Embryonic facial prominence (tissue), 1 donor: ENCODE data around the gene ADAM10.

Experiments used
- DNase-seq: peaks from one replicate; pipeline ENCODE4 v3.0.0-alpha.2; 2016; ENCODE audit errors: extremely low spot score

ADAM10 gene

GRCh38 chr15:58758141-58758540 is 8.6 kb upstream of the ADAM10 start:
- DNase-seq, result no peak

- DNase-seq, result no peak
These were observed 6.4 kb upstream of the ADAM10 start for GRCh38 chr15:58755956-58756355.

- no peak for DNase-seq
These were observed 5.8 kb upstream of the ADAM10 start for GRCh38 chr15:58755350-58755749.

DNA sequence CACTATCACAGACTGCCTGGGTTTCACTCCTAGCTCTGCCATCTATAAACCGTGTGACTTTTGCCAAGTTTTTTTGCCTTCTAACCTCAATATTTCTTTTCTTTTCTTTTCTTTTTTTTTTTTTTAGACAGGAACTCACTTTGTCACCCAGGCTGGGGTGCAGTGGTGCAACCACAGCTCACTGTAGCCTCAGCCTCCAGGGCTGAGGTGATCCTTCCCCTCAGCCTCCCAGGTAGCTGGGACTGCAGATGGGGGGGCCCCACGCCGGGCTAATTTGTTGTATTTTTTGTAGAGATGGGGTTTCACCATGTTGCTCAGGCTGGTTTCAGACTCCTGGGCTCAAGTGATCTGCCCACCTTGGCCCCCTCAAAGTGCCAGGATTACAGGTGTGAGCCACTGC is 3.2 kb upstream of the ADAM10 start:
- DNase-seq, result no peak

- DNase-seq, result no peak
These were observed 515 bp downstream of the ADAM10 start for GRCh38 chr15:58748852-58749531.

DNA sequence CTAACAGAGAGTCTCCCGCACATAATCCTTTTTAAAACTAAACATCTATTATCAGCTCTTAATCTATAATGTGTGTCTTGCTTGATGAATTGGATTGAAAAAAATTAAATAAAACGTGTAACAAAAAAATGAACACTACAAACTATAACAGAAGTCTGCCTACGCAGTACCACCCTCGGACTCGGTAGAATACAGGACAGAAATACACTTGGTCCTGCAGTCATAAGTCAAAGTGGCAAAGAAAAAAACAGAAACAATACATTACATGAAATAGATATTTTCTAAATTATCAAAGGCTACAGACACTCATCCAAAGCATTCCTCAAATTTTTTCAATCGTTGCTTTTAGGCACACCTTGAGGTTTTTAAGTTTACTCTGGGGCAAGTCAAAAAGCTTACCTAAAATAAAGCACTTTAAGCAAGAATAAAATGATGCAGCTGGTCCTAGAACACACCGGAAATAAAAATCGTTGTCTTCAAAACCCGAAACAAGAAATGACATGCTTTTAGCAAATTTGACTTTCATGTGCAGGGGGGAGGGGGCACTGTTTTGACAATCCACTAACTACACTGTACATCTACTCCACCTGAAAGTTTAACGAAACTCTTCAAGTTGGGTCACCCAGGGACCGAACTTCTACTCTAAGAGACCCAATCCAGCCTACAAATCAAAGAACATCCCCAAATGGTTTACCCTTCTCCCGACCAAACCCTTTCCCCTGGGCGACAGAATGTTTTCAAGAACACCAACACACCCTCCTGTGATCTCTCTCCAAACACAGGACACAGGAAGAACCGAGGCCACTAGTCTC is 1.3 kb downstream of the ADAM10 start:
- no peak for DNase-seq

- DNase-seq, result no peak
These were observed 3.3 kb downstream of the ADAM10 start for GRCh38 chr15:58746174-58746573.

- DNase-seq, result no peak
These were observed 6.5 kb downstream of the ADAM10 start for GRCh38 chr15:58742819-58743502.

GRCh38 chr15:58742022-58742813 is 7.3 kb downstream of the ADAM10 start:
- DNase-seq, result no peak

GRCh38 chr15:58741032-58741431 is 8.5 kb downstream of the ADAM10 start:
- DNase-seq, result no peak

- no peak for DNase-seq
These were observed 9.1 kb downstream of the ADAM10 start for GRCh38 chr15:58740436-58740835.

GRCh38 chr15:58738046-58738707 is 11.3 kb downstream of the ADAM10 start:
- no peak for DNase-seq

DNA sequence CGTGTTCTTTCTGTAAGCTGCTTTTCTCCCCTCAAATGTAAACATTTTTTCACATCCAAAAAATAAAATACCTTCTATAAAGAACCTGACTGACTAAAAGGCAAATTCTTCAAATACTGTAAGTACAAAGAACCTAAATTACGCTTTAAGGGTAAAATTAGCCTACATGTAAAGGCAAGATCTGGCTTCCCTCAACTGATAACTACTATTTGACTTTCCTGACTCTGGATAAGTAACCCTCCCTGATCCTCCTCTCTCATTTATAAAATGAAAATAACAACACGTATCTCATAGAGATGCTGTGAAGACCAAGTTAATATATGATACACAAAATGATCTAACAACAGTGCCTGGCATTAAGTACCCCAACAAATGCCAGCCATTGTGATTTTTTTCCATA is 12.2 kb downstream of the ADAM10 start:
- no peak for DNase-seq

GRCh38 chr15:58736018-58736643 is 13.4 kb downstream of the ADAM10 start:
- no peak for DNase-seq

DNA sequence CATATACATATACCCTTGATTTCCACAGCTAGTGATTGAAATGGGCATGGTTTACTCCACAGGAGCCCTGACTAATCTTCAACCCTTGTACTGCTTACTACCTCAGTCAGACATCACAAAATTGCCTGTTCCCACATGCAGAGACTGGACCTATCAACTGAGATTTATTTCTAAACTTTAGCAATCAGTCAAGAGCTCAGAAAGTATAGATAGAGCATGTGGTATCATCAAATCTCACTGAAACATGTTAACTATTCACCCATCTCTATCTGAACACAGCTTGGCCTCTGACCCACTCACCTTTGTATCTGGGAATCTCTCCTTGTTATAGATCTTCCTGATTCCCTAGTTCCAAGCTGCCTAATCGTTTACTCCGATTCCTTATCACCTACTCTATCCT is 14.6 kb downstream of the ADAM10 start:
- DNase-seq, result no peak

GRCh38 chr15:58732625-58733363 is 16.7 kb downstream of the ADAM10 start:
- DNase-seq, result no peak

GRCh38 chr15:58731756-58732535 is 17.6 kb downstream of the ADAM10 start:
- no peak for DNase-seq

DNA sequence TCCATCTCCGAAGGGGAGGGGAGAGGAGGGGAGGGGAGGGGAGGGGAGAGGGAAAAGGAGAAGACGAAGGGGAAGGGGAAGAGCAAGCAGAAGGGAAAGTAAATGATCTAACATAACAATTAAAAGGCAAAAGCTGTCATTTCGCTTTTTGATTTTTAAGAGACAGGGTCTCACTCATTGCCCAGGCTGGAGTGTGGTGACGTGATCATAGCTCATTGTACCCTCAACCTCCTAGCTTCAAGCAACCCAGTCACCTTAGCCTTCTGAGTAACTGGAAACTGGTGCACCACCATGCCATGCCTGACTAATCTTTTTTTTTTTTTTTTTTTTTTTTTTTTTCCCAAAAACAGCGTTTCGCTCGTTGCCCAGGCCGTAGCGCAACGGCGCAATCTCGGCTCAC is 22.6 kb downstream of the ADAM10 start:
- no peak for DNase-seq

DNA sequence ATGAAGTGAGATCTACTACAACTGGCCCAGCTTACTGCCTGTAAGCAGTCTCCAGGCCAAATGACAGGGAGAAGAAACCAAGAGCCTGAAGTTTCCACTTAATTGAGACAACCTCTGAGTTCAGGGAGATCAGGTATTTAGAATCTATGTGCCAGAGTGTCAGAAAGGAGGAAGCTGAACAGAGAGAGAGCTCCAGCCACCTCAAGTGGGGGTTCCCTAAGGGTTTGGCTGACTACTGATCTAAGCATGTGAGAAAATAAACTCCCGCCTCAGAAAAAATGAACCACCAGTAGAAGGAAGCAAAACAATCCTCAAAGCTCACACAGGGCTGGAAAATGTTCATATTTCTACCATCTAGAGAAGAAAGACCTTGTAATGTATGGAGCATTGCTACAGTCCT is 25.0 kb downstream of the ADAM10 start:
- no peak for DNase-seq
